Panc1 (cell line): Measurements from ENCODE around the gene CCDC57. TPM values are rescaled to one million over a fixed set of nuclear protein-coding genes. Genes with fewer than 3 reads are reported as not detected.

Experiments used
- ATAC-seq: fragments of 200-7000 bp; cut with Tn5 transposase; 2 replicates; pipeline ENCODE4 v1.9.1; 2020; ENCODE audit warnings: mild to moderate bottlenecking, moderate library complexity
- BruUV-seq: library from RNA; stranded (reverse); fragments of 400-500 nt; replicated peaks from 2 replicates; lab custom pipeline; 2021; lab: Mats Ljungman, UMichigan
- CTCF ChIA-PET: fragments of 300-600 bp; sonication (Branson Sonifier 250); formaldehyde crosslinking; loops from one replicate; lab custom pipeline; 2022; ENCODE audit warnings: antibody characterized with exemption; lab: Charles Lee
- POLR2A ChIA-PET: fragments of 300-600 bp; sonication (Branson Sonifier 250); formaldehyde crosslinking; loops from one replicate; lab custom pipeline; 2022; ENCODE audit warnings: antibody characterized with exemption; lab: Charles Lee
- DNase-seq: peaks from one replicate; pipeline ENCODE4 v3.0.0-alpha.2; 2010; ENCODE audit warnings: low read depth, low spot score
- H3K27ac ChIP-seq: 2 replicates; pipeline ENCODE4 v1.5.1; 2011; ENCODE audit warnings: mild to moderate bottlenecking, low read length, inconsistent platforms
- H3K27me3 ChIP-seq: fragments of 200-500 bp; sonication (Bioruptor generic); 2 replicates; pipeline ENCODE4 v1.6.0; 2014; ENCODE audit warnings: low read length, inconsistent platforms; ENCODE audit not compliant: control insufficient read depth, insufficient read depth
- H3K36me3 ChIP-seq: fragments of 200-500 bp; sonication (Bioruptor generic); 2 replicates; pipeline ENCODE4 v1.5.1; 2014; ENCODE audit warnings: inconsistent platforms, mild to moderate bottlenecking, low read length, moderate library complexity; ENCODE audit not compliant: control insufficient read depth, insufficient read depth
- H3K4me1 ChIP-seq: 2 replicates; pipeline ENCODE4 v1.5.1; 2011; ENCODE audit warnings: inconsistent platforms, mild to moderate bottlenecking, low read length, moderate library complexity; ENCODE audit not compliant: control insufficient read depth, insufficient read depth
- H3K4me3 ChIP-seq, 2 experiments: 2 replicates each; pipeline ENCODE4 v1.5.1; 2011 to 2012; ENCODE audit warnings: low read depth in 2 of 2, low read length in 2 of 2, mild to moderate bottlenecking in 2 of 2, inconsistent platforms in 1 of 2, moderate library complexity in 1 of 2
- H3K9me3 ChIP-seq: fragments of 200-500 bp; sonication (Bioruptor generic); 2 replicates; pipeline ENCODE4 v1.5.1; 2014; ENCODE audit warnings: low read depth, mild to moderate bottlenecking, inconsistent platforms, low read length, moderate library complexity; ENCODE audit not compliant: control insufficient read depth, insufficient read depth
- POLR2AphosphoS5 ChIP-seq: IDR thresholded peaks from 2 replicates; pipeline ENCODE4 v1.6.1; 2012; ENCODE audit warnings: mild to moderate bottlenecking, low read depth, low read length, moderate library complexity
- TCF7L2 ChIP-seq: IDR thresholded peaks from 2 replicates; pipeline ENCODE4 v1.6.1; 2011; ENCODE audit warnings: mild to moderate bottlenecking, low read depth, low read length, inconsistent platforms
- in situ Hi-C: cut with HindIII; loops from 2 replicates; pipeline ENCODE4 v1.10.0; 2016; ENCODE audit warnings: low sequenced_read_pairs, low pct_unique_long_range_greater_than_20kb
- intact Hi-C: fragments of 100-400 bp; cut with micrococcal nuclease; formaldehyde crosslinking; loops from one replicate; pipeline ENCODE4 v1.10.0; 2022; ENCODE audit not compliant: unreplicated experiment
- total RNA-seq: library from RNA; stranded (reverse); gene quantifications from one replicate; pipeline ENCODE4 v1.2.1, GENCODE V29; 2021; ENCODE audit not compliant: unreplicated experiment
- TF ChIP-seq, protein P1 (sequence below), 2 experiments: IDR thresholded peaks; 2 replicates each; pipeline ENCODE4 v1.6.1; 2011 to 2012; ENCODE audit warnings: low read depth in 2 of 2, control low read depth in 1 of 2, low read length in 1 of 2, mild to moderate bottlenecking in 1 of 2, moderate library complexity in 1 of 2; ENCODE audit not compliant: insufficient read depth in 1 of 2
- TF ChIP-seq, protein P2 (sequence below): fragments of 450-650 bp; IDR thresholded peaks from 2 replicates; pipeline ENCODE4 v1.5.1; 2017; ENCODE audit warnings: mild to moderate bottlenecking

Gene CCDC57
- total RNA-seq, 1 experiment from 2014 or later, result 63.6 TPM

DNA sequence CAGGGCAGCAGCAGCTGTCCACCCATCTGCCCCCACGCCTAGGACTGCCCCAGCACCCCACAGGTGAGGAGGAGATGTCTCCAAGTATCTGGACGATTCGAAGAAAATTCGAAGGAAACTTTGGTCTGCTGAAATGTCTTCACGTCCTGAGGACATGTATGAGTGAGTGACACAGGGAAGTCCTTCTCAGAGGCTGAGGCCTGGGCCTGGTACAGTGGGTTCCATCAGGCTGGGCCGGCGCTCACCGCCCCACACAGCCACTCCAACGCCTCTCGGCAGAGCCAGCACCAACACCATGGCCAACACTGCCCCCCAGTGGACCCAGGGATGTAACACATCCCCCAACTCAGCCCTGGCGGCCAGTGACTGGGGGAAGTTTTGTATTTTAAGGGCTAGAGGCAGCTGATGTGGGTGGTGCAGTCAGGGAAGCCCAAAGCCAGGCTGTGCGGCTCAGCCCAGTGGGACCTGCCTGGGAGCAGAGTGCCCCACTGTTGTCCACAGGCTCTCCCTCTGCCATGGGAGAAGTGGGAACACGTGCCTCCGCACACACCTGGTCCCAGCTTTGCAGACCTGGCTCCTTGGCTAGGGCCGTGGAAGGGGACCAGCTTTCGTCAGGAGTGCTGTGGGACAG lies 58.8 kb downstream of the CCDC57 start:
- intact Hi-C loops (no loop called here), in situ Hi-C loops (no loop called here)
- H3K4me1 ChIP-seq, result 0 out of 2 replicates have a peak, but pooled peaks cover 5% of the 10 kb centered on the region
- CTCF ChIA-PET, result interaction anchor here (0.6 to 1.2 kb wide), 3 partner anchors 17 to 124 kb away, joined by 3 to 6 read pairs (median 5); no protein-coding TSS in a partner anchor
- ATAC-seq, result peak; percentile 93
- H3K4me3 ChIP-seq, result no peak overlapping the region
- no peaks in the 10 kb centered on the region for H3K27me3 ChIP-seq
- POLR2A ChIA-PET, result no interaction called here
- peak overlapping the region; percentile 40 for H3K27ac ChIP-seq
- TF ChIP-seq TCF7L2 (no peak), POLR2AphosphoS5 (peak; percentile 33; the same call in 1 of the 2 replicates)
- TF ChIP-seq, protein P1, sequence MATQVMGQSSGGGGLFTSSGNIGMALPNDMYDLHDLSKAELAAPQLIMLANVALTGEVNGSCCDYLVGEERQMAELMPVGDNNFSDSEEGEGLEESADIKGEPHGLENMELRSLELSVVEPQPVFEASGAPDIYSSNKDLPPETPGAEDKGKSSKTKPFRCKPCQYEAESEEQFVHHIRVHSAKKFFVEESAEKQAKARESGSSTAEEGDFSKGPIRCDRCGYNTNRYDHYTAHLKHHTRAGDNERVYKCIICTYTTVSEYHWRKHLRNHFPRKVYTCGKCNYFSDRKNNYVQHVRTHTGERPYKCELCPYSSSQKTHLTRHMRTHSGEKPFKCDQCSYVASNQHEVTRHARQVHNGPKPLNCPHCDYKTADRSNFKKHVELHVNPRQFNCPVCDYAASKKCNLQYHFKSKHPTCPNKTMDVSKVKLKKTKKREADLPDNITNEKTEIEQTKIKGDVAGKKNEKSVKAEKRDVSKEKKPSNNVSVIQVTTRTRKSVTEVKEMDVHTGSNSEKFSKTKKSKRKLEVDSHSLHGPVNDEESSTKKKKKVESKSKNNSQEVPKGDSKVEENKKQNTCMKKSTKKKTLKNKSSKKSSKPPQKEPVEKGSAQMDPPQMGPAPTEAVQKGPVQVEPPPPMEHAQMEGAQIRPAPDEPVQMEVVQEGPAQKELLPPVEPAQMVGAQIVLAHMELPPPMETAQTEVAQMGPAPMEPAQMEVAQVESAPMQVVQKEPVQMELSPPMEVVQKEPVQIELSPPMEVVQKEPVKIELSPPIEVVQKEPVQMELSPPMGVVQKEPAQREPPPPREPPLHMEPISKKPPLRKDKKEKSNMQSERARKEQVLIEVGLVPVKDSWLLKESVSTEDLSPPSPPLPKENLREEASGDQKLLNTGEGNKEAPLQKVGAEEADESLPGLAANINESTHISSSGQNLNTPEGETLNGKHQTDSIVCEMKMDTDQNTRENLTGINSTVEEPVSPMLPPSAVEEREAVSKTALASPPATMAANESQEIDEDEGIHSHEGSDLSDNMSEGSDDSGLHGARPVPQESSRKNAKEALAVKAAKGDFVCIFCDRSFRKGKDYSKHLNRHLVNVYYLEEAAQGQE (IDR thresholded peaks at IDR 0.05; ENCODE audit: insufficient read depth in 1 of 2, low read depth in 2 of 2, low read length in 1 of 2), result no peak
- TF ChIP-seq, protein P2, sequence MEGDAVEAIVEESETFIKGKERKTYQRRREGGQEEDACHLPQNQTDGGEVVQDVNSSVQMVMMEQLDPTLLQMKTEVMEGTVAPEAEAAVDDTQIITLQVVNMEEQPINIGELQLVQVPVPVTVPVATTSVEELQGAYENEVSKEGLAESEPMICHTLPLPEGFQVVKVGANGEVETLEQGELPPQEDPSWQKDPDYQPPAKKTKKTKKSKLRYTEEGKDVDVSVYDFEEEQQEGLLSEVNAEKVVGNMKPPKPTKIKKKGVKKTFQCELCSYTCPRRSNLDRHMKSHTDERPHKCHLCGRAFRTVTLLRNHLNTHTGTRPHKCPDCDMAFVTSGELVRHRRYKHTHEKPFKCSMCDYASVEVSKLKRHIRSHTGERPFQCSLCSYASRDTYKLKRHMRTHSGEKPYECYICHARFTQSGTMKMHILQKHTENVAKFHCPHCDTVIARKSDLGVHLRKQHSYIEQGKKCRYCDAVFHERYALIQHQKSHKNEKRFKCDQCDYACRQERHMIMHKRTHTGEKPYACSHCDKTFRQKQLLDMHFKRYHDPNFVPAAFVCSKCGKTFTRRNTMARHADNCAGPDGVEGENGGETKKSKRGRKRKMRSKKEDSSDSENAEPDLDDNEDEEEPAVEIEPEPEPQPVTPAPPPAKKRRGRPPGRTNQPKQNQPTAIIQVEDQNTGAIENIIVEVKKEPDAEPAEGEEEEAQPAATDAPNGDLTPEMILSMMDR, result peak; percentile 94
- BruUV-seq, result no TSS peak
- no peaks in the 10 kb centered on the region for H3K36me3 ChIP-seq
- no peaks in the 10 kb centered on the region for H3K9me3 ChIP-seq
- peak; percentile 28 for DNase-seq

DNA sequence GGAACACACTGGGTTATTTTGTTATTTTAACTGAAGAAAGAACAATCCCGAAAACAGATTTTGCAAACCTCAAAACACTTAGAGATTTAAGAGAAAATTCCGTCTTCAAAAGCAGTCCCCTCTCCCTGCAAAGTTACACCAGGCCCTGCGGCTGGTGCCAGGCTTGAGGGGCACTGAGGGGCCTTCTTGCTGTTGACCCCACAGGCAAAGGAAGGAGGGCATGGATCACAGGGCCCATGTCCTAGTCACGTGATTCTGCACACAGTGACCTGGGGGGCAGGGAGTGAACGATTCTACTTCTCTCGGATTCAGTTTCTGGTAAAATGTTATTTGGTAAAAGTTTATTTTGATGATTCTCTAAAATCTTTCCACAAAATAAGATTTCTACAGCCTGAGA lies 59.3 kb downstream of the CCDC57 start:
- CTCF ChIA-PET, result no interaction called here
- POLR2A ChIA-PET, result no interaction called here
- in situ Hi-C loops (no loop called here), intact Hi-C loops (no loop called here)
- no peaks in the 10 kb centered on the region for H3K36me3 ChIP-seq
- H3K27ac ChIP-seq, result 0 out of 2 replicates have a peak overlapping the region, but pooled peaks have one; percentile 15
- ATAC-seq (no peak), DNase-seq (no peak)
- no peaks in the 10 kb centered on the region for H3K9me3 ChIP-seq
- no peaks in the 10 kb centered on the region for H3K27me3 ChIP-seq
- H3K4me1 ChIP-seq, result 0 out of 2 replicates have a peak, but pooled peaks cover 5% of the 10 kb centered on the region
- TF ChIP-seq, protein P1 (IDR thresholded peaks at IDR 0.05; ENCODE audit: insufficient read depth in 1 of 2, low read depth in 2 of 2, low read length in 1 of 2), result no peak
- TF ChIP-seq TCF7L2, result no peak
- TF ChIP-seq POLR2AphosphoS5, result no peak
- BruUV-seq, result TSS peak; percentile 44
- H3K4me3 ChIP-seq, result no peak overlapping the region
